TTC549 (cell line): ENCODE data around the gene DIO3.
"Not testable (repeated sequence)": the region's sequence is repeated elsewhere in the genome, so short reads cannot be mapped to it uniquely, and the experiment has no call there.

Experiments used
- FAIRE-seq: peaks from 2 replicates; lab custom pipeline; 2012; peaks lifted over from hg19 to GRCh38; lab: Jason Lieb, UNC

Gene DIO3

GRCh38 chr14:101559250-101559623 lies 2.1 kb upstream of the DIO3 start:
- no peak for FAIRE-seq

GRCh38 chr14:101559624-101560533 lies 1.4 kb upstream of the DIO3 start:
- FAIRE-seq = no peak

GRCh38 chr14:101560534-101561113 lies 671 bp upstream of the DIO3 start:
- FAIRE-seq = no peak

- FAIRE-seq = no peak
Observed at GRCh38 chr14:101561897-101562490, 699 bp downstream of the DIO3 start.

GRCh38 chr14:101562659-101563351 lies 1.5 kb downstream of the DIO3 start:
- no peak for FAIRE-seq

- FAIRE-seq = no peak
Observed at GRCh38 chr14:101563352-101563653, 2.0 kb downstream of the DIO3 start.

- no peak for FAIRE-seq
Observed at GRCh38 chr14:101563654-101564443, 2.6 kb downstream of the DIO3 start.

- no peak for FAIRE-seq
Observed at GRCh38 chr14:101564444-101564776, 3.1 kb downstream of the DIO3 start.

GRCh38 chr14:101564819-101565698 lies 3.8 kb downstream of the DIO3 start:
- FAIRE-seq = no peak

- FAIRE-seq = no peak
Observed at GRCh38 chr14:101567252-101567651, 6.0 kb downstream of the DIO3 start.

GRCh38 chr14:101571004-101571403 lies 9.7 kb downstream of the DIO3 start:
- no peak for FAIRE-seq

- not testable (repeated sequence) for FAIRE-seq
Observed at GRCh38 chr14:101572526-101572925, 11.2 kb downstream of the DIO3 start.

- no peak for FAIRE-seq
Observed at GRCh38 chr14:101573289-101573688, 12.0 kb downstream of the DIO3 start.

- FAIRE-seq = no peak
Observed at GRCh38 chr14:101575581-101575980, 14.3 kb downstream of the DIO3 start.

GRCh38 chr14:101577221-101577909 lies 16.1 kb downstream of the DIO3 start:
- no peak for FAIRE-seq

- no peak for FAIRE-seq
Observed at GRCh38 chr14:101578489-101578888, 17.2 kb downstream of the DIO3 start.

- FAIRE-seq = no peak
Observed at GRCh38 chr14:101579372-101580080, 18.2 kb downstream of the DIO3 start.

- no peak for FAIRE-seq
Observed at GRCh38 chr14:101581806-101582205, 20.5 kb downstream of the DIO3 start.

- no peak for FAIRE-seq
Observed at GRCh38 chr14:101582294-101582693, 21.0 kb downstream of the DIO3 start.
